Endodermal cell (in vitro differentiated cells): ENCODE measurements around the gene ENAM. TPM values are rescaled to one million over a fixed set of nuclear protein-coding genes. Genes with fewer than 3 reads are reported as not detected.

ENCODE experiments used
- DNase-seq: peaks from one replicate; pipeline ENCODE4 v3.0.0-alpha.2; 2017
- H3K27ac ChIP-seq: 2 replicates; pipeline ENCODE4 v1.5.1; 2013; ENCODE audit warnings: mild to moderate bottlenecking, low read depth, low read length, moderate library complexity
- H3K27me3 ChIP-seq: 2 replicates; pipeline ENCODE4 v1.6.1; 2013; ENCODE audit warnings: mild to moderate bottlenecking, low read length, moderate library complexity; ENCODE audit not compliant: insufficient read depth, control insufficient read depth, poor library complexity, severe bottlenecking
- H3K36me3 ChIP-seq: 2 replicates; pipeline ENCODE4 v1.7.0; 2013; ENCODE audit warnings: mild to moderate bottlenecking, low read length, moderate library complexity; ENCODE audit not compliant: control insufficient read depth, insufficient read depth
- H3K4me1 ChIP-seq: one replicate; pipeline ENCODE4 v1.7.0; 2013; ENCODE audit warnings: low read length; ENCODE audit not compliant: control insufficient read depth, insufficient read depth
- H3K4me3 ChIP-seq: 2 replicates; pipeline ENCODE4 v1.5.1; 2013; ENCODE audit warnings: mild to moderate bottlenecking, low read length, moderate library complexity
- H3K9ac ChIP-seq: 2 replicates; pipeline ENCODE4 v1.6.1; 2013; ENCODE audit warnings: mild to moderate bottlenecking, low read length, moderate library complexity; ENCODE audit not compliant: poor library complexity, severe bottlenecking; ENCODE audit errors: extremely low read depth
- H3K9me3 ChIP-seq: 2 replicates; pipeline ENCODE4 v1.6.1; 2013; ENCODE audit warnings: mild to moderate bottlenecking, low read length, moderate library complexity; ENCODE audit not compliant: control insufficient read depth
- H3K27ac Mint-ChIP-seq: 2 replicates; pipeline ENCODE4 v1.8.0; 2020; ENCODE audit warnings: mixed read lengths
- H3K27me3 Mint-ChIP-seq: 2 replicates; pipeline ENCODE4 v1.8.0; 2021; ENCODE audit warnings: mild to moderate bottlenecking, mixed read lengths; ENCODE audit not compliant: insufficient read depth
- H3K36me3 Mint-ChIP-seq: 2 replicates; pipeline ENCODE4 v1.8.0; 2020; ENCODE audit warnings: low read depth, mixed read lengths
- H3K4me1 Mint-ChIP-seq: 2 replicates; pipeline ENCODE4 v1.8.0; 2020; ENCODE audit warnings: mixed read lengths
- H3K4me3 Mint-ChIP-seq: 2 replicates; pipeline ENCODE4 v1.8.0; 2020; ENCODE audit warnings: mild to moderate bottlenecking, moderate library complexity, mixed read lengths
- H3K9me3 Mint-ChIP-seq: 2 replicates; pipeline ENCODE4 v1.8.0; 2020; ENCODE audit warnings: mild to moderate bottlenecking, mixed read lengths
- WGBS, 2 experiments: methylation state at CpG; one replicate each; pipeline versions ENCODE4 v1.1.5 to v1.1.7; 2013; ENCODE audit warnings: missing lambda C conversion rate in 2 of 2, mixed read lengths in 1 of 2; ENCODE audit not compliant: insufficient coverage in 1 of 2, insufficient read length in 1 of 2; 5-methylcytosine and 5-hydroxymethylcytosine counted together
- long read RNA-seq, 4 experiments: library from polyadenylated mRNA in 2 of 4; library from RNA in 1 of 4; library from capped mRNA in 1 of 4; stranded (forward) in 3 of 4; unstranded in 1 of 4; transcript quantifications; one replicate each; pipeline ENCODE4 v2.0.0, GENCODE V29; 2020 to 2021; ENCODE audit warnings: inconsistent platforms in 1 of 4
- polyA plus RNA-seq, 2 experiments: library from polyadenylated mRNA; stranded (reverse); fragments of 50-300 nt; gene quantifications; one replicate each; pipeline ENCODE4 v1.2.3, GENCODE V29; 2013
- total RNA-seq, 2 donors: library from RNA; stranded (reverse); fragmentation: NEBNext Ultra II Directional in 1 of 2; extraction: Animal tissue kit (Norgen Biotek cat#: 25700) in 1 of 2; gene quantifications; 2 replicates in 1 of 2; 3 replicates in 1 of 2; pipeline ENCODE4 v1.2.1, GENCODE V29; 2021
- TF ChIP-seq, protein P1 (sequence below): fragments of 200-600 bp; sonication (generic); conservative IDR thresholded peaks from 2 replicates; pipeline ENCODE4 v1.5.0; 2021; ENCODE audit warnings: antibody characterized with exemption, mild to moderate bottlenecking

The ENAM gene, protein sequence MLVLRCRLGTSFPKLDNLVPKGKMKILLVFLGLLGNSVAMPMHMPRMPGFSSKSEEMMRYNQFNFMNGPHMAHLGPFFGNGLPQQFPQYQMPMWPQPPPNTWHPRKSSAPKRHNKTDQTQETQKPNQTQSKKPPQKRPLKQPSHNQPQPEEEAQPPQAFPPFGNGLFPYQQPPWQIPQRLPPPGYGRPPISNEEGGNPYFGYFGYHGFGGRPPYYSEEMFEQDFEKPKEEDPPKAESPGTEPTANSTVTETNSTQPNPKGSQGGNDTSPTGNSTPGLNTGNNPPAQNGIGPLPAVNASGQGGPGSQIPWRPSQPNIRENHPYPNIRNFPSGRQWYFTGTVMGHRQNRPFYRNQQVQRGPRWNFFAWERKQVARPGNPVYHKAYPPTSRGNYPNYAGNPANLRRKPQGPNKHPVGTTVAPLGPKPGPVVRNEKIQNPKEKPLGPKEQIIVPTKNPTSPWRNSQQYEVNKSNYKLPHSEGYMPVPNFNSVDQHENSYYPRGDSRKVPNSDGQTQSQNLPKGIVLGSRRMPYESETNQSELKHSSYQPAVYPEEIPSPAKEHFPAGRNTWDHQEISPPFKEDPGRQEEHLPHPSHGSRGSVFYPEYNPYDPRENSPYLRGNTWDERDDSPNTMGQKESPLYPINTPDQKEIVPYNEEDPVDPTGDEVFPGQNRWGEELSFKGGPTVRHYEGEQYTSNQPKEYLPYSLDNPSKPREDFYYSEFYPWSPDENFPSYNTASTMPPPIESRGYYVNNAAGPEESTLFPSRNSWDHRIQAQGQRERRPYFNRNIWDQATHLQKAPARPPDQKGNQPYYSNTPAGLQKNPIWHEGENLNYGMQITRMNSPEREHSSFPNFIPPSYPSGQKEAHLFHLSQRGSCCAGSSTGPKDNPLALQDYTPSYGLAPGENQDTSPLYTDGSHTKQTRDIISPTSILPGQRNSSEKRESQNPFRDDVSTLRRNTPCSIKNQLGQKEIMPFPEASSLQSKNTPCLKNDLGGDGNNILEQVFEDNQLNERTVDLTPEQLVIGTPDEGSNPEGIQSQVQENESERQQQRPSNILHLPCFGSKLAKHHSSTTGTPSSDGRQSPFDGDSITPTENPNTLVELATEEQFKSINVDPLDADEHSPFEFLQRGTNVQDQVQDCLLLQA
- not detected for total RNA-seq
- not detected for polyA plus RNA-seq (2013, experiment 1 of 2)
- not detected for polyA plus RNA-seq (2013, experiment 2 of 2)
- long read RNA-seq, experiment 1 = 0 reads
- long read RNA-seq, experiment 2, partial matches to known transcripts = 0 of 1 reads
- long read RNA-seq, experiment 2, other reads (novel, unspliced or antisense) = 1 of 1 reads
- long read RNA-seq, experiment 3, partial matches to known transcripts = 0 of 1 reads
- long read RNA-seq, experiment 3, other reads (novel, unspliced or antisense) = 1 of 1 reads
- long read RNA-seq, experiment 4 = 0 reads

DNA sequence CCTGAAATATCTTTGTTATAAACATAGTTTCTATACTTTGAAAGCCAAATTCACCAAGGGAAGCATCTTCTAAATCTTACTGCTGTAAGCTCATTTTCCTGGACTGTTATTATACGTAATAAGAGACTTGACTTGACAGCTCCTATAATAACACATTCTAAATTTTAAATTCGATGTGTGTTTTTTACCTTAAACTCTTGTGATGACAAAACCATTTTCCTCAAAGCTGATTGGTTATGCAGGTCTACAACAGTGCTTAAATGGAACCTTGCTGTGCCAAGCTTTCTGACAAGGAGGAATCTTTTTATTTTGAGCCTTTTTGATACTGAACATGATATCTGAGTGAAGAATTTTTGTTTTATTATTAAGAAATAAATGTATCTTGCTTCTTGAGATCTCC is at the start of gene ENAM:
Gene ENAM (plus strand): TSS at position 301 of the 400 bp plus-strand sequence. CDS start 757 bp downstream, outside the sequence.
- Histone ChIP-seq H3K4me3 (no peak within 1 kb of the TSS), H3K4me1 (no peaks in the 10 kb centered on the region), H3K36me3 (no peaks in the 10 kb centered on the region), H3K27me3 (no peaks in the 10 kb centered on the region), H3K9me3 (no peaks in the 10 kb centered on the region), H3K27ac (no peak within 1 kb of the TSS), H3K9ac (no peak within 1 kb of the TSS)
- no peaks in the 10 kb centered on the region for H3K36me3 Mint-ChIP-seq
- no peaks in the 10 kb centered on the region for H3K9me3 Mint-ChIP-seq
- H3K4me1 Mint-ChIP-seq = no peaks in the 10 kb centered on the region
- no peak within 1 kb of the TSS for H3K27ac Mint-ChIP-seq
- no peaks in the 10 kb centered on the region for H3K27me3 Mint-ChIP-seq
- WGBS, 2 experiments = 83 to 99% methylated on average over 1 to 2 of the region's 2 CpGs
- no peak for DNase-seq
- TF ChIP-seq, protein P1, sequence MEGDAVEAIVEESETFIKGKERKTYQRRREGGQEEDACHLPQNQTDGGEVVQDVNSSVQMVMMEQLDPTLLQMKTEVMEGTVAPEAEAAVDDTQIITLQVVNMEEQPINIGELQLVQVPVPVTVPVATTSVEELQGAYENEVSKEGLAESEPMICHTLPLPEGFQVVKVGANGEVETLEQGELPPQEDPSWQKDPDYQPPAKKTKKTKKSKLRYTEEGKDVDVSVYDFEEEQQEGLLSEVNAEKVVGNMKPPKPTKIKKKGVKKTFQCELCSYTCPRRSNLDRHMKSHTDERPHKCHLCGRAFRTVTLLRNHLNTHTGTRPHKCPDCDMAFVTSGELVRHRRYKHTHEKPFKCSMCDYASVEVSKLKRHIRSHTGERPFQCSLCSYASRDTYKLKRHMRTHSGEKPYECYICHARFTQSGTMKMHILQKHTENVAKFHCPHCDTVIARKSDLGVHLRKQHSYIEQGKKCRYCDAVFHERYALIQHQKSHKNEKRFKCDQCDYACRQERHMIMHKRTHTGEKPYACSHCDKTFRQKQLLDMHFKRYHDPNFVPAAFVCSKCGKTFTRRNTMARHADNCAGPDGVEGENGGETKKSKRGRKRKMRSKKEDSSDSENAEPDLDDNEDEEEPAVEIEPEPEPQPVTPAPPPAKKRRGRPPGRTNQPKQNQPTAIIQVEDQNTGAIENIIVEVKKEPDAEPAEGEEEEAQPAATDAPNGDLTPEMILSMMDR = no peak
- H3K4me3 Mint-ChIP-seq = no peak within 1 kb of the TSS

DNA sequence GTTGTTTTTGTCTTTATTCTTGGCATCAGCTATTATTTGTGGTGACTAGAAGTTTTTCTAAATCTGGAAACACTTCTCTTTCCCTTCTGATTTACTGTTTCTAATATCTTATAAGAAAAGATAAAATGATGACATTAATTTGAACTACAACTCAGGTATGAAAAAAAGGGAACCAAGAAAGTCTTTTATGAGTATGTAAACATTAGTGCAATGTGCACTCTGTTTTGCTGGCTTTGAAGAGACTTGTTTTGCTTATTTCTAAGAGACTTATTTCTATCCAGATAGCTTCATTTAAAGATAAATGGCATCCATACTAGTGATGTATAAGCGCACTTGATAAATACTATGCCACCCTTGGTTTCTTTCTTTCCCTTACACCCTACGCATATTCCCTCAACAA is 46.6 kb upstream of the ENAM start:
- peaks cover 3% of the 10 kb centered on the region for H3K4me1 Mint-ChIP-seq

More for the DNA sequence above, 46.6 kb upstream of the ENAM start:
- no peaks in the 10 kb centered on the region for H3K27me3 Mint-ChIP-seq
- no peak overlapping the region for H3K4me3 Mint-ChIP-seq
- peaks cover 6% of the 10 kb centered on the region for H3K9me3 Mint-ChIP-seq
- Histone ChIP-seq H3K4me3 (no peak overlapping the region), H3K4me1 (no peaks in the 10 kb centered on the region), H3K27ac (no peak overlapping the region), H3K9me3 (no peaks in the 10 kb centered on the region), H3K36me3 (no peaks in the 10 kb centered on the region), H3K9ac (no peak overlapping the region), H3K27me3 (no peaks in the 10 kb centered on the region)
- no peaks in the 10 kb centered on the region for H3K36me3 Mint-ChIP-seq
- WGBS, 2 experiments = 91 to 100% methylated on average over 2 of the region's 2 CpGs
- no peak overlapping the region for H3K27ac Mint-ChIP-seq
- TF ChIP-seq, protein P1 = no peak
- DNase-seq = no peak
